ENCODE measurements around the gene FRMPD2. TPM values are rescaled to one million over a fixed set of nuclear protein-coding genes. Genes with fewer than 3 reads are reported as not detected.

Gene FRMPD2
- total and polyA plus RNA-seq, 12 donors = under 0.01 to 0.55 TPM; not detected in 10

GRCh38 chr10:48306870-48307710 lies 32.6 kb upstream of the FRMPD2 start:
- TF ChIP-seq CTCF (IDR thresholded peaks at IDR 0.05) (no peak), POLR2A (IDR thresholded peaks at IDR 0.05) (no peak)
- H3K9me3 ChIP-seq (replicated peaks in 1 of 3) = no peaks in the 10 kb centered on the region
- no peaks in the 10 kb centered on the region for H3K27me3 ChIP-seq
- WGBS, 4 donors = 1% methylated on average over 30 to 67 of the region's 70 CpGs
- H3K27ac ChIP-seq = peak overlapping the region; percentile 37 to 100 (median 98)
- intact Hi-C loops (cut with DNase I) = no loop called here
- peak overlapping the region; percentile 54 to 100 (median 72) for H3K4me3 ChIP-seq
- H3K36me3 ChIP-seq (replicated peaks in 1 of 2) = no peaks in the 10 kb centered on the region
- H3K4me1 ChIP-seq (replicated peaks in 1 of 2) = peaks cover 7 to 28% of the 10 kb centered on the region in 2 donors
- peak; percentile 61 to 76 (median 70) for DNase-seq

- Histone ChIP-seq H3K27ac (peak within 1 kb of the TSS; percentile 37 to 100 (median 98)), H3K4me3 (peak within 1 kb of the TSS; percentile 54 to 100 (median 72)), H3K4me1 (replicated peaks in 1 of 2) (peaks cover 7 to 28% of the 10 kb centered on the region in 2 donors), H3K27me3 (no peaks in the 10 kb centered on the region), H3K36me3 (replicated peaks in 1 of 2) (no peaks in the 10 kb centered on the region), H3K9me3 (replicated peaks in 1 of 3) (no peaks in the 10 kb centered on the region)
- peak; percentile 94 to 96 (median 95) for DNase-seq
- 1 to 4% (median 2%) methylated on average over 7 to 86 of the region's 86 CpGs for WGBS, 4 donors
- TF ChIP-seq POLR2A (IDR thresholded peaks at IDR 0.05) = peak; percentile 95 to 99
- TF ChIP-seq CTCF (IDR thresholded peaks at IDR 0.05) = no peak
- intact Hi-C loops (cut with DNase I) = no loop called here
Observed at GRCh38 chr10:48306265-48306869, 31.9 kb upstream of the FRMPD2 start, which contains the start of gene MAPK8. Gene MAPK8 (plus strand): TSS chr10:48306677. CDS start chr10:48401661, 94,984 bp downstream.

- 61 to 71% (median 69%) methylated on average over 9 of the region's 9 CpGs for WGBS, 4 donors
- intact Hi-C loops (cut with DNase I) = no loop called here
- peak overlapping the region in 3 of 5 donors; percentile 1 to 100 (median 98) for H3K27ac ChIP-seq
Observed at GRCh38 chr10:48305905-48306264, 31.4 kb upstream of the FRMPD2 start.

More at GRCh38 chr10:48305905-48306264, 31.4 kb upstream of the FRMPD2 start:
- H3K4me3 ChIP-seq = peak overlapping the region in 2 of 4 donors; percentile 9 to 100
- no peaks in the 10 kb centered on the region for H3K27me3 ChIP-seq
- H3K4me1 ChIP-seq (replicated peaks in 1 of 2) = peaks cover 7 to 28% of the 10 kb centered on the region in 2 donors
- TF ChIP-seq POLR2A (IDR thresholded peaks at IDR 0.05) = no peak
- no peak for TF ChIP-seq CTCF (IDR thresholded peaks at IDR 0.05)
- H3K36me3 ChIP-seq (replicated peaks in 1 of 2) = no peaks in the 10 kb centered on the region
- no peak for DNase-seq
- H3K9me3 ChIP-seq (replicated peaks in 1 of 3) = no peaks in the 10 kb centered on the region

Measured in adrenal gland (tissue), 12 donors.